Head of caudate nucleus (tissue), 42 donors: ENCODE results near the gene MEIOSIN.
"Not testable (repeated sequence)": the region's sequence is repeated elsewhere in the genome, so short reads cannot be mapped to it uniquely, and the experiment has no call there.

Experiments used
- DNase-seq, 42 donors: peaks; one replicate each; pipeline versions ENCODE4 v3.0.0 to v3.0.0-alpha.2; 2020 to 2021; ENCODE audit warnings: mixed read lengths in 7 of 42
- intact Hi-C: fragments of 100-400 bp; cut with DNase I; formaldehyde crosslinking; loops from one replicate; pipeline ENCODE4 v1.15.0; 2022

MEIOSIN gene

GRCh38 chr19:45790942-45791341 is 57.7 kb downstream of the MEIOSIN start:
- intact Hi-C loops, result no loop called here
- DNase-seq, result peak in 2 of 42 donors; percentile 25 to 53

- no peak for DNase-seq
- intact Hi-C loops, result no loop called here
Measured at GRCh38 chr19:45791744-45792469, 58.7 kb downstream of the MEIOSIN start.

- DNase-seq, result peak; percentile 99 to 100 (median 100)
- intact Hi-C loops, result no loop called here
Measured at GRCh38 chr19:45792470-45793177, 59.4 kb downstream of the MEIOSIN start, which contains the start of gene DMWD. Gene DMWD, minus strand, starts transcription at chr19:45792845. Its CDS starts 89 bp downstream, at chr19:45792756.

GRCh38 chr19:45793178-45793564 is 59.9 kb downstream of the MEIOSIN start:
- no peak for DNase-seq
- intact Hi-C loops, result no loop called here

- intact Hi-C loops, result no loop called here
- no peak for DNase-seq
Measured at GRCh38 chr19:45793876-45794275, 60.6 kb downstream of the MEIOSIN start.

GRCh38 chr19:45794627-45795026 is 61.4 kb downstream of the MEIOSIN start:
- intact Hi-C loops, result no loop called here
- no peak for DNase-seq

GRCh38 chr19:45798995-45799517 is 65.8 kb downstream of the MEIOSIN start:
- DNase-seq, result peak in 38 of 42 donors; percentile 34 to 87 (median 64)
- intact Hi-C loops, result loop anchor here (2.0 kb wide), 1 partner anchor 30 kb away; the partner anchor contains the start of gene SIX5

GRCh38 chr19:45799541-45799940 is 66.3 kb downstream of the MEIOSIN start:
- DNase-seq, result not testable (repeated sequence)
- intact Hi-C loops, result loop anchor here (2.0 kb wide), 1 partner anchor 31 kb away; the partner anchor contains the start of gene SIX5

GRCh38 chr19:45800070-45800553 is 66.9 kb downstream of the MEIOSIN start:
- intact Hi-C loops, result no loop called here
- DNase-seq, result no peak

GRCh38 chr19:45801603-45802175 is 68.5 kb downstream of the MEIOSIN start:
- no peak for DNase-seq
- intact Hi-C loops, result no loop called here

GRCh38 chr19:45804140-45804958 is 71.1 kb downstream of the MEIOSIN start:
- intact Hi-C loops, result no loop called here
- no peak for DNase-seq

GRCh38 chr19:45804959-45805230 is 71.7 kb downstream of the MEIOSIN start:
- intact Hi-C loops, result no loop called here

GRCh38 chr19:45805719-45806118 is 72.5 kb downstream of the MEIOSIN start:
- intact Hi-C loops, result no loop called here

More at GRCh38 chr19:45804959-45805230, 71.7 kb downstream of the MEIOSIN start:
- DNase-seq, result no peak

GRCh38 chr19:45809643-45810159 is 76.5 kb downstream of the MEIOSIN start:
- intact Hi-C loops, result no loop called here
- no peak for DNase-seq

More at GRCh38 chr19:45805719-45806118, 72.5 kb downstream of the MEIOSIN start:
- DNase-seq, result no peak

- intact Hi-C loops, result no loop called here
- DNase-seq, result no peak
Measured at GRCh38 chr19:45812297-45812696, 79.1 kb downstream of the MEIOSIN start.
